Vagina (tissue), 2 donors: ENCODE data around the gene ACTRT2.

ENCODE experiments used
- POLR2A ChIP-seq, 2 donors: fragments of 450-650 bp; IDR thresholded peaks; one replicate each; pipeline ENCODE4 v1.6.1; 2017; ENCODE audit warnings: antibody characterized with exemption in 2 of 2, mild to moderate bottlenecking in 2 of 2, moderate library complexity in 2 of 2
- POLR2AphosphoS5 ChIP-seq, 2 donors: sonication (generic); formaldehyde crosslinking; IDR thresholded peaks; one replicate each; pipeline ENCODE4 v1.9.0; 2017; ENCODE audit warnings: antibody characterized with exemption in 2 of 2, mild to moderate bottlenecking in 2 of 2, low read depth in 1 of 2; ENCODE audit not compliant: insufficient read depth in 1 of 2
- TF ChIP-seq, protein P1 (sequence below), 3 experiments: fragments of 450-650 bp in 2 of 3; fragments of 200-600 bp in 1 of 3; sonication (generic) in 1 of 3; IDR thresholded peaks; one replicate each; pipeline ENCODE4 v1.5.1; 2017 to 2019; ENCODE audit warnings: antibody characterized with exemption in 3 of 3, mild to moderate bottlenecking in 2 of 3, moderate library complexity in 2 of 3

GRCh38 chr1:3058263-3059030 is 37.2 kb downstream of the ACTRT2 start:
- TF ChIP-seq, protein P1, sequence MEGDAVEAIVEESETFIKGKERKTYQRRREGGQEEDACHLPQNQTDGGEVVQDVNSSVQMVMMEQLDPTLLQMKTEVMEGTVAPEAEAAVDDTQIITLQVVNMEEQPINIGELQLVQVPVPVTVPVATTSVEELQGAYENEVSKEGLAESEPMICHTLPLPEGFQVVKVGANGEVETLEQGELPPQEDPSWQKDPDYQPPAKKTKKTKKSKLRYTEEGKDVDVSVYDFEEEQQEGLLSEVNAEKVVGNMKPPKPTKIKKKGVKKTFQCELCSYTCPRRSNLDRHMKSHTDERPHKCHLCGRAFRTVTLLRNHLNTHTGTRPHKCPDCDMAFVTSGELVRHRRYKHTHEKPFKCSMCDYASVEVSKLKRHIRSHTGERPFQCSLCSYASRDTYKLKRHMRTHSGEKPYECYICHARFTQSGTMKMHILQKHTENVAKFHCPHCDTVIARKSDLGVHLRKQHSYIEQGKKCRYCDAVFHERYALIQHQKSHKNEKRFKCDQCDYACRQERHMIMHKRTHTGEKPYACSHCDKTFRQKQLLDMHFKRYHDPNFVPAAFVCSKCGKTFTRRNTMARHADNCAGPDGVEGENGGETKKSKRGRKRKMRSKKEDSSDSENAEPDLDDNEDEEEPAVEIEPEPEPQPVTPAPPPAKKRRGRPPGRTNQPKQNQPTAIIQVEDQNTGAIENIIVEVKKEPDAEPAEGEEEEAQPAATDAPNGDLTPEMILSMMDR (IDR thresholded peaks at IDR 0.05): no peak
- no peak for TF ChIP-seq POLR2AphosphoS5 (IDR thresholded peaks at IDR 0.05; ENCODE audit: insufficient read depth in 1 of 2, low read depth in 1 of 2)
- TF ChIP-seq POLR2A (IDR thresholded peaks at IDR 0.05): no peak
